SJCRH30 (cell line): ENCODE measurements around the gene ATP2B3. TPM values are rescaled to one million over a fixed set of nuclear protein-coding genes. Genes with fewer than 3 reads are reported as not detected.

Experiments used
- DNase-seq, 2 experiments: peaks; one replicate each; pipeline ENCODE4 v3.0.0-alpha.2; 2015 to 2020
- H3K27ac ChIP-seq: fragments of 250-450 bp; sonication (Bioruptor Pico); 2 replicates; pipeline ENCODE4 v1.5.1; 2020; ENCODE audit warnings: mild to moderate bottlenecking, moderate library complexity
- H3K27me3 ChIP-seq: fragments of 250-450 bp; sonication (Bioruptor Pico); 2 replicates; pipeline ENCODE4 v1.5.1; 2020; ENCODE audit warnings: mild to moderate bottlenecking, moderate library complexity
- H3K36me3 ChIP-seq: fragments of 250-450 bp; sonication (Bioruptor Pico); 2 replicates; pipeline ENCODE4 v1.5.1; 2020; ENCODE audit warnings: mild to moderate bottlenecking, moderate library complexity
- H3K4me1 ChIP-seq: fragments of 250-450 bp; sonication (Bioruptor Pico); 2 replicates; pipeline ENCODE4 v1.5.1; 2020; ENCODE audit warnings: mild to moderate bottlenecking, moderate library complexity
- H3K4me3 ChIP-seq: fragments of 250-450 bp; sonication (Bioruptor Pico); 2 replicates; pipeline ENCODE4 v1.5.1; 2020; ENCODE audit warnings: mild to moderate bottlenecking, moderate library complexity
- H3K9me3 ChIP-seq: fragments of 250-450 bp; sonication (Bioruptor Pico); replicated peaks from 2 replicates; pipeline ENCODE4 v1.5.1; 2020; ENCODE audit warnings: mild to moderate bottlenecking, moderate library complexity
- total RNA-seq: library from RNA; depleted of rRNA; stranded (reverse); fragments of >200 nt; shearing (Covaris generic); gene quantifications from 2 replicates; pipeline ENCODE4 v1.2.3, GENCODE V29; 2014

ATP2B3 gene
- total RNA-seq, 1 experiment from 2014 or later: 0.06 TPM

DNA sequence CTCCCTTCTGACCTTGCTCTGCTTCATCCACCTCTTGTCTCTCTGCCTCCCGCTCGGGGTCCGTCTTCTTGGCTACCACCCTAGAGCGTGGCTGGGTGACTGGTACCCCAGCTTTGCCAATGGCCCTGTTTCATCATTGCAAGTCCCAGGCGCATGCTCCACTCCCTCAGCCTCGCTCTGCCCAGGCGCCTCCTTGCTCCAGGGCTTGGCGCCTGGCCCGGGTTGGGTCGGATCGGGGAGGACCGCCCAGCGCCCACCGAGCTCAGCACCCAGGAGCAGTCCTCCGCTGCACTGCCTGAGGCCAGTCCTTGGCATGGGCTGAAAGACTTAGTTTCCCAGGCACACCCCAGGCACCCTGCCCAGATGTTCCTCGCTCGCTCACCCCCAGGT lies 22.1 kb upstream of the ATP2B3 start:
- Histone ChIP-seq H3K27ac (no peak overlapping the region), H3K4me3 (no peak overlapping the region), H3K4me1 (peaks cover 23% of the 10 kb centered on the region), H3K27me3 (no peaks in the 10 kb centered on the region), H3K9me3 (no peaks in the 10 kb centered on the region), H3K36me3 (no peaks in the 10 kb centered on the region)
- DNase-seq: no peak

GRCh38 chrX:153495903-153496589 lies 21.4 kb upstream of the ATP2B3 start:
- H3K27me3 ChIP-seq: no peaks in the 10 kb centered on the region
- no peak overlapping the region for H3K4me3 ChIP-seq
- H3K36me3 ChIP-seq: no peaks in the 10 kb centered on the region
- DNase-seq: no peak
- H3K9me3 ChIP-seq: no peaks in the 10 kb centered on the region
- peaks cover 16% of the 10 kb centered on the region for H3K4me1 ChIP-seq
- H3K27ac ChIP-seq: no peak overlapping the region

DNA sequence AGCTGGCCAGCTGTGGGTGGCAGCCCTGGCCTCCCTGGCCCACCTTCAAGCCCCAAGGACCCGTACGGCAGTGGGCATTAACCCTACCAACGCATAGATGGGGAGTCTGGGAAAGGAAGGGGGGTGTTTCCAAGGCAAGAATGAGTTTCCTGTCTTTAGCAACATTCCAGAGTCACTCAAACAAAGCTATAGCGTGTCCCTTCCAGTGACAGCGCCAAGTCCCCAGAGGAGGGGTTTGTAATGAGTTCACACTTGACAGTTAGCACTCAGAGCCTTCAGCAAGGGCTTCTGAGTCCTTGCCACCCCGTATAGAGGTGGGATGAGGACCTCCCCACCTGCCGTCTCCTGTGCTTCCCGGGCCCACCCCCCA lies 20.9 kb upstream of the ATP2B3 start:
- Histone ChIP-seq H3K9me3 (no peaks in the 10 kb centered on the region), H3K27me3 (no peaks in the 10 kb centered on the region), H3K36me3 (no peaks in the 10 kb centered on the region), H3K4me1 (peaks cover 12% of the 10 kb centered on the region; the same call in 1 of the 2 replicates), H3K4me3 (no peak overlapping the region), H3K27ac (no peak overlapping the region)
- no peak for DNase-seq

DNA sequence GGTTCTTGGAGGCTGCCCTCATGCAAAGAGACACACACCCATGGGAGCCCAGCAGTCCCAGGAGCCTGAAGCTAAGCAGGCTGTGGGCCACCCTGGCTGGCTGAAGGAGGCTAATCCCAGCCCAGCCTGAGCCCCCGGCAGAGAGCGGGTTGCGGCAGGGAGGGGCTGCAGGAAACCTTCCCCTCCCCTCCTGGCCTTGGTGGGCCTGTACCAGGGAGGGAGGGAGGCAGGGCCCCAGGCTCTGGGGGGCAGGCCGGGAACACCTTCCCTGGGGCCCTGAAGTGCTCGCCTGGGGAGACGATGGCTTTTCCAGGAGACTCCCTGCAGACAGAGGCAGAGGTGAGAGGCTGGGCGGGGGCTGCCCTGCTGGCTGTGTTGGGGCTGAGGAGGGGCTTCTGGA lies 19.0 kb upstream of the ATP2B3 start:
- no peak for DNase-seq
- H3K4me3 ChIP-seq: no peak overlapping the region

DNA sequence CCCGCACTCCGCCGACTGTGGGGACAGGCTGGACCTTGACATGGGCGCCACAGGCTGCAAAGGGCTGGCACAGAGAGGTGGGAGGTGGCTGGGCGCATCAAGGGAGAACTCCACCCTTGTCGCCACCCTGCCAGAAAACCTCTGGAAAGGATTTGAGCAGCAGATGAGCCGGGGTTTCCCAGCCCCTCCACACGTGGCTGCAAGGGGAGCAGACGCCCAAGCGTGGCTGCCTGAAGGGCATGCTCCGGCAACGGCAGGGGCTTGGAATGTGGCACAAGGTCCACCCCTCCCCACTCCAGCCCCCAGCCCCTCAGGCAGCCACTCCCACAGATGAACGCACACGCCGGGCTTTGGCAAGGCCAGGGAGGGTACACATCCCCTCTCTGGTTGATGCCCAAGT lies 18.1 kb upstream of the ATP2B3 start:
- Histone ChIP-seq H3K9me3 (no peaks in the 10 kb centered on the region), H3K27ac (no peak overlapping the region), H3K27me3 (no peaks in the 10 kb centered on the region), H3K4me1 (no peaks in the 10 kb centered on the region), H3K4me3 (no peak overlapping the region), H3K36me3 (no peaks in the 10 kb centered on the region)
- DNase-seq: no peak

More for the DNA sequence above, 19.0 kb upstream of the ATP2B3 start:
- Histone ChIP-seq H3K27ac (no peak overlapping the region), H3K9me3 (no peaks in the 10 kb centered on the region), H3K27me3 (no peaks in the 10 kb centered on the region), H3K4me1 (no peaks in the 10 kb centered on the region), H3K36me3 (no peaks in the 10 kb centered on the region)

- no peaks in the 10 kb centered on the region for H3K36me3 ChIP-seq
- no peak overlapping the region for H3K27ac ChIP-seq
- no peaks in the 10 kb centered on the region for H3K27me3 ChIP-seq
- no peak for DNase-seq
- H3K4me1 ChIP-seq: no peaks in the 10 kb centered on the region
- no peak overlapping the region for H3K4me3 ChIP-seq
- H3K9me3 ChIP-seq: no peaks in the 10 kb centered on the region
Observed at GRCh38 chrX:153499876-153500275, 17.6 kb upstream of the ATP2B3 start.

- DNase-seq: no peak
Observed at GRCh38 chrX:153500676-153501280, 16.7 kb upstream of the ATP2B3 start.

GRCh38 chrX:153501530-153501929 lies 15.9 kb upstream of the ATP2B3 start:
- H3K9me3 ChIP-seq: no peaks in the 10 kb centered on the region
- DNase-seq: no peak
- no peaks in the 10 kb centered on the region for H3K4me1 ChIP-seq
- no peak overlapping the region for H3K27ac ChIP-seq
- no peaks in the 10 kb centered on the region for H3K36me3 ChIP-seq
- no peaks in the 10 kb centered on the region for H3K27me3 ChIP-seq
- no peak overlapping the region for H3K4me3 ChIP-seq

More at GRCh38 chrX:153500676-153501280, 16.7 kb upstream of the ATP2B3 start:
- Histone ChIP-seq H3K4me3 (no peak overlapping the region), H3K9me3 (no peaks in the 10 kb centered on the region), H3K36me3 (no peaks in the 10 kb centered on the region), H3K27ac (no peak overlapping the region), H3K4me1 (no peaks in the 10 kb centered on the region), H3K27me3 (no peaks in the 10 kb centered on the region)

DNA sequence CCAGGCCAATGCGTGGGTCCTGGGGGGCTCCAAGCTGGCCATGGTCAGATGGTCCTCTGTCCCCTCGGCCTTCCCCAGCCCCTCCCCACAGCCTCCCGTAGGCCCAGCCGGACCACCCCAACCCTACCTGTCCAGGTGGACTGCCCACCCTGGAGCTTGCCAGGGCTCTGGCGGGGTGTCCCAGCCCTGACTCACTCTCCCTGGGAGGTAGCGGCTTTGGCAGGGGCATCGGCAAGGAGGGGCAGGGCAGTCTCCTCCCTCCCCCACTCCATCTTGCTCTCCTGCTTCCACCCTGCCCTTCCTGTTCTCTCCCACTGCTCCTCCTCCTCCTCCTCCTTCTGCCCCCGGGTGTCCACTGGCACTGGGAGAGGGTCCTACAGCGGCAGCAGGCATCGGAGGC lies 15.3 kb upstream of the ATP2B3 start:
- Histone ChIP-seq H3K4me1 (no peaks in the 10 kb centered on the region), H3K27me3 (no peaks in the 10 kb centered on the region), H3K27ac (no peak overlapping the region), H3K9me3 (no peaks in the 10 kb centered on the region), H3K4me3 (no peak overlapping the region), H3K36me3 (no peaks in the 10 kb centered on the region)
- no peak for DNase-seq

DNA sequence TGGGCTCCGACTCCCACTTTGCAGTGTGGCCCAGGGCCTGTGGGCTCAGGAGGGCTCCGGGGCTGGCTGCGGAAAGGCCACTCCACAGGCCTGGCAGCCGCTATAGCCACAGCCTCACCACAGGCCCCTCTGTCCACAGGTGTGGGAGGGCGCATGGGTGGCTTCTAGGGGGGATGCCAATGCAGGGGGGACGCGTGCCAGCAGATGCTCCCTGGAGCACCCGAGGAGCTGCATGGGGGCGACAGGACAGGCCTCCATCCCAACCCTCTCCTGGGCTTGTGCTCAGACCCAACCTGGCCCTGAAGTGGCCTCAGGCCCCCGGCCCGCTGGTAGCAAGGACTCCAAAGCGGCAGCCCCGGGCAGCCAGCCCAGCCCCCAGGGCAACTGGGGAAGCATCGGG lies 14.6 kb upstream of the ATP2B3 start:
- H3K36me3 ChIP-seq: no peaks in the 10 kb centered on the region
- no peaks in the 10 kb centered on the region for H3K4me1 ChIP-seq
- DNase-seq: no peak
- no peaks in the 10 kb centered on the region for H3K9me3 ChIP-seq
- no peak overlapping the region for H3K4me3 ChIP-seq
- H3K27me3 ChIP-seq: no peaks in the 10 kb centered on the region
- no peak overlapping the region for H3K27ac ChIP-seq

DNA sequence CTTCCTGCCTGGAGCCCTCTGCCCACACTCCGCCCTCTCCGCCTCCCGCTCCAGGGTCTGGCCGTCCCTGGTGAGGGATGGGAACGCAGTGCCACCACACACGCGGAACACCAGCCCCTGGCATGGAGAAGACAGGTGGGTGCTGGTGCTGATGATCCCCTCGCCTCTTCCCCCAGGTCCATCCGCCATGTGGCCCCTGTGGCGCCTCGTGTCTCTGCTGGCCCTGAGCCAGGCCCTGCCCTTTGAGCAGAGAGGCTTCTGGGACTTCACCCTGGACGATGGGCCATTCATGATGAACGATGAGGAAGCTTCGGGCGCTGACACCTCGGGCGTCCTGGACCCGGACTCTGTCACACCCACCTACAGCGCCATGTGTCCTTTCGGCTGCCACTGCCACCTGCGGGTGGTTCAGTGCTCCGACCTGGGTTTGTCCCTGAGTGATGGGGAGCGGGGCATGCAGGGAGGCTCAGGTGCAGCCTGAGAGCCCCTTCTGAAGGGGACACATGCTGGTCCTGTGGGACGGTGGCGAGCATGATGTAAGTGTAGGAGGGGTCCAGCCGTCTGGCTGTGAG lies 12.9 kb upstream of the ATP2B3 start:
- Histone ChIP-seq H3K27ac (no peak overlapping the region), H3K4me1 (no peaks in the 10 kb centered on the region)

DNA sequence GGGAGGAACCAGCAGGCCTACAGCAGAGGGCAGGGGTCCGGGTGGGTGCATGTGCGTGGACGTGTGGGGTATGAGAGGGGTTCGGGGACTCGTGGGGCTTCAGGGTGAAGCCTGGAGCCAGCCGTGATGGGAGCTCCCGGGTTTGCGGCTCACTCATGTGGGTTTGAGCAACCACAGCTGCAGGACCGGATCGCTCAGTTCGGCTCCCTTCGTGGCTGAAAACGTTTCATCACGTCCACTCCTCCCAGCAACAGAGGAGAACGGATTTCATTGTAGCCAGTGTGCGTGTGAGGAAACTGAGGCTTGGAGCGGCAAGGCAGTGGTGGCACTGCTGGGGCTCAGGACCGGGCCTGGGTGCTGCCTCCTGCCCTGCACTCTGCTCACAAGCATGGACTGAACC lies 12.1 kb upstream of the ATP2B3 start:
- Histone ChIP-seq H3K27ac (no peak overlapping the region), H3K36me3 (no peaks in the 10 kb centered on the region), H3K9me3 (no peaks in the 10 kb centered on the region), H3K27me3 (no peaks in the 10 kb centered on the region), H3K4me3 (no peak overlapping the region), H3K4me1 (no peaks in the 10 kb centered on the region)
- no peak for DNase-seq

More for the DNA sequence above, 12.9 kb upstream of the ATP2B3 start:
- no peak for DNase-seq
- H3K4me3 ChIP-seq: no peak overlapping the region
- no peaks in the 10 kb centered on the region for H3K27me3 ChIP-seq
- H3K36me3 ChIP-seq: no peaks in the 10 kb centered on the region
- no peaks in the 10 kb centered on the region for H3K9me3 ChIP-seq

- Histone ChIP-seq H3K27me3 (no peaks in the 10 kb centered on the region), H3K36me3 (no peaks in the 10 kb centered on the region), H3K4me3 (no peak overlapping the region), H3K27ac (no peak overlapping the region), H3K4me1 (no peaks in the 10 kb centered on the region), H3K9me3 (no peaks in the 10 kb centered on the region)
- peak; percentile 69 to 79 for DNase-seq
Observed at GRCh38 chrX:153507484-153508178, 9.8 kb upstream of the ATP2B3 start.

GRCh38 chrX:153509592-153509991 lies 7.8 kb upstream of the ATP2B3 start:
- no peaks in the 10 kb centered on the region for H3K27me3 ChIP-seq
- no peaks in the 10 kb centered on the region for H3K9me3 ChIP-seq
- no peak overlapping the region for H3K27ac ChIP-seq
- H3K36me3 ChIP-seq: no peaks in the 10 kb centered on the region
- no peak for DNase-seq
- H3K4me1 ChIP-seq: no peaks in the 10 kb centered on the region
- no peak overlapping the region for H3K4me3 ChIP-seq

- DNase-seq: no peak
- no peaks in the 10 kb centered on the region for H3K36me3 ChIP-seq
- no peaks in the 10 kb centered on the region for H3K9me3 ChIP-seq
- H3K4me1 ChIP-seq: no peaks in the 10 kb centered on the region
- H3K4me3 ChIP-seq: no peak overlapping the region
- no peak overlapping the region for H3K27ac ChIP-seq
- no peaks in the 10 kb centered on the region for H3K27me3 ChIP-seq
Observed at GRCh38 chrX:153510383-153510782, 7.1 kb upstream of the ATP2B3 start.
